GM21528 (cell line): ENCODE data around the gene MAN1A1.

Experiments used
- ATAC-seq: cut with Tn5 transposase; IDR thresholded peaks from one replicate; pipeline ENCODE4 v1.9.1; 2021; ENCODE audit warnings: mild to moderate bottlenecking, moderate library complexity; ENCODE audit not compliant: unreplicated experiment, low FRiP score

The MAN1A1 gene

DNA sequence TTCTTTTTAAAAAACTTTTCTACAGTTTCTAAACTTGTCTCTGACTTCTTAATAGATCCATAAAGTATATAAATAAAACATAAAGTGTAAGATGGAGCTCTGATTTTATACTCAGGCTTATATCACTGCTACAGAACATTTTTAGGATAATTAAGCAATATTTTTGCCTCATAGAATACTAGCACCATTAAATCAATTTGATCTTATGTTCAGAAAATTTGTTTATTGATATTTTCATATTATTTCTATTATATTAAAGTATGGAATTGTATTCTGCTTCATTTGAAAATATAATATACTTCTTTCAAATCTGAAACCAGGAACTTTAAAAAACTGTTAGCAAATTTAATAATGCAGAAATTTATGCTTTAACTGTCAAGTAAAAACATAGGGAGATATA lies 106.5 kb downstream of the MAN1A1 start:
- no peak for ATAC-seq

DNA sequence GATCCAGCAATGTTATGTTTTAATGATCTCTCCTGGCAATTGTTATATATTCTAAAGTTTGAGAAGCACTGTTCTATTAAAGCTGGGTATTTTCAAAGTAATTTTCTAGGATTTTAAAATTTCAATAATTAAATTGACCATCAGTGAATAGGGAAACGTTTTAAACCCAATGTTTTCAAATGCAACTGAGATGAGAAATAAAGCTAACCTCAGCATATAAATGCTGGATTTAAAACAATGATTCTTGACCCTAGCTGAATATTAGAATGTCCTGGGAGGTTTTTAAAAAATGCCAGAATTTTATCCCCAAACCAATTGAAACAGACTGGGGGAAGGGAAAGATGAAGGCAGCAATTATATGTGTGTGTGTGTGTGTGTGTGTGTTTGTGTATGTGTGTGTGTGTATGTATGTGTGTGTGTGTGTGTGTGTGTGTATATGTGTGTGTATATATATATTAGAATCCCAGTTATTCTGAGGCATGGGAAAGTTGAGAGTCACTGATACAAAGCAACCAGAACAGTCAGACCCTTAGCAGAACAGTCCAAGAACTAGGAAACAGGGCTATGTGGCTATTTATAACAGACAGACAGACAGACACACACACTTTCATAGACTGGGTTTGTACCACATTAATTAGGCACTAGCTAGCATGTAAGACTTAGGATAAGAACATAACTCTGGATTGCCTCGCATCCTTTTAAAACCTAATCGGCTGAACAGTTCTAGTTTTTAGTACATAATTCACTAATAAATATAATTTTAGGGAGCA lies 107.8 kb downstream of the MAN1A1 start:
- ATAC-seq, result no peak

DNA sequence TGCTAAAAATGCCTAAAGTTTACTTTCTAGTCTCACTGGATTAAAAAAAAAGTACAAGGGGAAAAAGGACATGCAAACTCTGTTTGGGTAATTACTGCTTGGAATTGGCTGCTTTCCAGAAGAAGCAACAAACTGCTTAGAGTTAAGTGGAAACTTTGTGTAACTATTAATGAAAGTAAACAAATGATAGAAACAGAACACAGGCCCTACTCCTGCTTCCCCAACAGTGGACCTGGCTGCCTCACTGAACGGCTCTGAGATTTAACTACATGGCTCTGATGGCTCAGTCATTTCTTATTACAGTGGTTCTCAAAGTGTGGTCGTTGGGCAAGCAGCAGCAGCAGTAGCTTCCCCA lies 108.5 kb downstream of the MAN1A1 start:
- ATAC-seq, result no peak

DNA sequence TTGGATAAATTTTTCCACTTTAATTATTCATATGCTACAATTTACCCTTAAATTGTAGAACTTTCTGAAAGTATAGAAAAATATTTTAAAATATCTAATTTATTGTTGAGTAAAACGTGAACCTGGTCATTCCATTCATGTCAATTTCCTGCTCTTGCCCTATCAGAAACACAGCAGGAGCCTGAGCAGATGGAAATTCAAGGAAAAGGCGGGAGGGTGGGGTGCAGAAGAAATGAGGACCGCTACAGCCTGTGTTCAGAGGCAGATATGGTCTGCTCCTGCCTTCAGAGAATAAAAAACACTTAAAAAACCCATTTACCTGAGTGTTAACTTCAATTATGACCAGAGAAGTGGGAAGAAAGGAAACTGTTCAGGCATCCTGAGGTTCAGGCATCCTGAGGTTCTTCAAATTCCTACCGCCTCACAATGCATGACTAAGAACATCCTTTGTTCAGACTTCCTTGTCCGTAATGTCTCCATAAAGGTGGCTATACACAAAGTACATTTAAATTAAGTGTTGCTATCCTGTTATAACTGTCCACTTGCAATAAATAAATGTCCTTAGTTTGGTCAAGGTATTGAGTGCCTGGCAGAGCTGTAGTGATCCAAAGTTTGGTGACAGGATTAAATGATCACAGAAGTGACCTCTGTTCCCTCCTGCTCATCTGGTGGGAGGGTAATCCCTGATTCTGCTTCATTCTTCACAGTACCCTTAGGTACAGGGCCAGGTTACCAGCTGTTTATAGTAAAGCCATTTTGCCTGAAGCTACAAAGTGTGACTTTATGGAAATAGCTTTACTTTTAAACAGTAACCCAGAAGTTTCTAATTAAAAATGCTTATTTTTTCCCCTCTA lies 109.1 kb downstream of the MAN1A1 start:
- ATAC-seq, result no peak

DNA sequence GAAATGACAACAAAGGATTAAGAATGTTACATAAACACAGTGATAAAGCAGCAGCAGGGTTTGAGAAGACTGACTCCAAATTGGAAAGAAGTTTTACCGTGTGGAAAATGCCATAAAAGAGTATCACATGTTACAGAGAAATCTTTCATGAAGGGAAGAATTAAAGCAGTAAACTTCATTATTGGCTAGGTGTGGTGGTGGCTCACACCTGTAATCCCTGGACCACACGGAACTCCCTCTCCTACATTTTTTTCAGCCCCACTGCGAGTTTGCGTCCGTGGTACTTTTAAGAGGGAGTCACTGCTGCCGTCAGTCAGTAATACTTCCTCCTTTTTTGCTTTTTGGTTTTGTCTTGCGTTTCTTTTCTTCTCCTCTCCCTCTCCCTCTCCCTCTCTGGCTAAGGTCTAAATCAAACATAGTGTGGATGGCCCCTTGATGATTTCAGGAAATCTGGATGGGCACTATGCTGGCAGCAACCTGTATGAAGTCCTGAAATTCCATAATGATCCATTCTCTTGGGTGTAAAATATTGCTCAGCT lies 112.3 kb downstream of the MAN1A1 start:
- no peak for ATAC-seq

DNA sequence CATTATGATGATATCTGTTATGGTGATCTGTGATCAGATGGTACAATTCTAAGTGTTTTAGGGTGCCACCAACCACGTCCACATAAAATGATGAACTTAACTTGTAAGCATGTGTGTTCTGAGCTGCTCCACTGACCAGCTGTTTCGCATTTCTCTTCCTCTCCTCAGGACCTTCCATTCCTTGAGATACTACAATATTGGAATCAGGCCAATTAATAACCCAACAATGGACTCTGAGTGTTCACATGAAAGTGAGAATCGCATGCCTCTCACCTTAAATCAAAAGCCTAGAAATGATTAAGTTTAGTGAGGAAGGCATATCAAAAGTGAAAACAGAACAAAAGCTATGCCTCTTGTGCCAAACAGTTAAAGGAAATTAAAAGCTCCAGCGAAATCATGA lies 114.6 kb downstream of the MAN1A1 start:
- no peak for ATAC-seq

DNA sequence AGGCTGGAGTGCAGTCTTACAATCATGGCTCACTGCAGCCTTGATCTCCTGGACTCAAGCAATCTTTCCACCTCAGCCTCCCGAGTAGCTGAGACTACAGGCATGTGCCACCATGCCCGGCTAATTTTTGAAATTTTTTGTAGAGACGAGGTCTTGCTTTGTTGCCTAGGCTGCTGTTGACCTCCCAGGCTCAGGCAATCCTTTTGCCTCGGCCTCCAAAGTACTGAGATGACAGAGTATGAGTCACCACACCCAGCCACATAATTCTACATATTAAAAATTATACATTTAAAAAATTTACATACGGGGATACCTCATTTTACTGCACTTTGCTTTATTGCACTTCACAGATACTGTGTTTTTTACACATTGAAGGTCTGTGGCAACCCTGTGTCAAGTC lies 115.1 kb downstream of the MAN1A1 start:
- ATAC-seq, result no peak

DNA sequence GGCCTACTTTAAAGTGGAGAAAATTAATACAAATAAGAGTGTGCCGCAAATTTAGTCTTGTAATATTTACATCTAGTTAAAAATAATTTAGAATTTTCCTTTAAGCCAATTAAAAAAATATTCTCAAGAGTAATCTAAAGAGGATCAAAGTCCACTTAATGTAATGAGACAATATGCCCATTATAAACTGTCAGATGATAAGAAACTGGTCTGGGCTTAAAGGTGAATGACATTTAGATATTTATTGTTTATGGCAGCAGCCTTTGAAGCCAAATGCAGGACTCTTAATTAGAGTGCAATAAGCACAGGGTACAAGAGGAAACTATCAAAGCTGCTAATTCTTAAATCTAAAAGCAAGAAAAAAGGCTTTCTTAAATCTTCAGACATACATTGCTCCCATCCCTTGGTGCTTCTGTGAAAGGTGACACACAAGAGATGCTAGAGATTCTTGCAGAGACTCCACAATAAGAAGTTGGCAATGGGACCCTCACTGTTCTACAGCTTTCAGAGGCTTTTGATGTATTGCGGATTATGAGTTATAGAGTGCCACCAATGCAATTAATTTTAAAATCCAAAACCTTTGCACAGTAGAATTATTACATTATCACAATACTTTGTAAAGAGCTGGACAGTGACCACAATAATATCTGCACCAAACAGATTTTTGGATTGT lies 116.1 kb downstream of the MAN1A1 start:
- no peak for ATAC-seq

DNA sequence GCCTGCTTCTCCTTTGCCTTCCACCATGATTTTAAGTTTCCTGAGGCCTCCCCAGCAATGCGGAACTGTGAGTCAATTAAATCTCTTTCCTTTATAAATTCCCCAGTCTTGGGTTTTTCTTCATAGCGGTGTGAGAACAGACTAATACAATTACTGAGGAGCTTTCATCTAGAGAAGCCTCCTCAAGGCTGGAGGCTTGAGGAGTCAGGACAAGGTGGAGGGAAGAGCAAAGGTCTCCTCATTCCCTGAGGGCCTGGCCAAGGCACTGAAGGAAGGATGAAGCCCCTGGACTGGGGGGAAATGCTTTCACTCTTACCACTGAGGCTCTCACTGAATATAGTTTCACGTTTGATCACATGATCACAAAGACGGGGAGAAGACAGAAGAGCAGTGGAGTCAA lies 118.2 kb downstream of the MAN1A1 start:
- ATAC-seq, result no peak

DNA sequence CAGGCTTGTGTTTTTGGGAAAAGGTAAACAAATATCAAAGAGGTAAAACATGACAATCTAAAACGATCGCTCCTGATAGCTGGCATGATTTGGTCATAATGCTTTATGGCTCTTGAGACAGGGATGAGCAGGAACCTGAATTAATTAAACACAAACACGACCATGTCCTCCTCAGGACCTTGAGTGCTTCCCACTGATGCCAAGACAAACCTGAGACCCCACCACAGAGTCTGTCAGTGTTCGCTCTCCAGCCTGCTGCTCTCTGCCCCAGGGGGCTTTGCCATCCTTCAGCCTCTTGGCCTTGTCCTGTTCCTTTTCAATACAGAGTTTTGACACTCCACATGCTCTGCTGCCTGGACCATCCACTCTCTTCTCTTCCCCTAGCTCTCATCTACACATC lies 119.4 kb downstream of the MAN1A1 start:
- ATAC-seq, result no peak

DNA sequence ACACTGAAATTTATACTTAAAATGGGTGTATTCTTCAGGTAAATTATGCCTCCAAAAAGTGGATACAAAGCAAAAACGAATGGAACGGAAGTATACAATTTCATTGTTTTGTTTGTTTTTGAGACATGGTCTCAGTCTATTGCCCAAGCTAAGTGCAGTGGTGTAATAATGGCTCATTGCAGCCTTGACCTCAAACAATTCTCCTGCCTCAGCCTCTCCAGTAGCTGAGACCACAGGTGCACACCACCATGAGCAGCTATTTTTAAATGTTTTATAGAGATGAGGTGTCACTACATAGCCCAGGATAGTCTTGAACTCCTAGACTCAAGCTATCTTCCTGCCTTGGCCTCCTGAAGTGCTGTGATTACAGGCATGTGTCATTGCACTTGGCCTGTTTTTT lies 122.2 kb downstream of the MAN1A1 start:
- ATAC-seq, result no peak

DNA sequence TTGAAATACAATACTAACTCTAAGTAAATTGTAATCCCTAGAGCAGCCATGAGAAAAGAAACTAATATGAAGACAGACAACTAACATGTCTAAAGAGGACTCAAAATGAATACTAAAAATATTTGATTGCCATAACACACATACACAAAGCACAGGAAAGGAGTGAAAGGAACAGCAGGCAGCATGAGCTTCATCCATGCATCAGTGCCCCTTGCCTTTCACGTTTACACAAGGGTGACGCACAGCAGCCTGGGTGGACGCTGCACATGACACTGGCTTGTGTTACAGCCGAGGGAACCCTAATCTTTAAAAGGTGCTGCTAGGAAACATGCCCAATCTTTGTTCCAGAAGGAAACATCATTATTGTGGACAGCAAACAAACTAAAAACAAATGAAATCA lies 123.5 kb downstream of the MAN1A1 start:
- ATAC-seq, result no peak

DNA sequence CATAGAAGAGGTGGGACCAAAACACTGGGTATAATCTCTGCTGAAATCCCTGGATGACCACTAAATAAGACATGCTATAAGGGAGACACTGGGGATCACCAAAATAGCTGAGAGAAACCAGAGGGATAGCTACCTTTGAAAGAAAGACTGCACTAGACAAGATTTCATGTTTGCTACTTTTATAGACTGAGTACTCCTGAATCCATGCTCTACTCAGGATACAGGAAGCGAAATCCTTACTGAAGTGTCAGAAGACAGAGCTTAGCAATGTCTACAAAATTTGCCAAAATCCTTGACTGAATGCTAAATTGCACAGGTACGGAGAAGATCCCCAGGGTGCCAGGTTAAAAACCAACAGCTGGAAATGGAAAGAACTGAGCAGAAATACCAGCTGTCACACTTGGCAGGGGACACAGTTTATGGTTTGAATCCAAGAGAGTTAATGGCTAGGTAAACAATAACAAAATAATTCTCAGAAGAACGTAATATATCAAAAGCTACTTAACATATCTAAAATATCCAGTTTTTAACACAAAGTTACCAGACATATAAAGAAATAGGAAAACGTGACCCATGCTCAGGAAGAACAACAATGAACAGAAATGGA lies 125.4 kb downstream of the MAN1A1 start:
- ATAC-seq, result no peak

DNA sequence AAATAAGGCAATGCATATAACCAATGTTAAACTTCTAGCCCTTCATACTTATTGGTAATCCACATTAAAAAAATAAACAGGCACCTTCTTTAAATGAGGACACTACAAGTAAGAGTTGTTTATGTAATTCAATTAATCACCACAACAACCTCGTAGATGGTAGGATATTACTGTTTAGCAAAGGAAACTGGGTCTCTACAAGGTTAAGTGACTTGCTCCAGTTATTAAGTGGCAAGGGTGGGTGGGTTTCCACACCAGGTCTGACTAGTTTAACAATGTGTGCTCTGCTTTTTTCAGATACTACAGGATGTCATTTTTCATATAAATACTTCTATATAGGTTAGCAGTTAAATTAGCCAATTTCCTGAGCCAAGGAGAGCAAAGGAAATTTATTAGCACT lies 129.1 kb downstream of the MAN1A1 start:
- ATAC-seq, result no peak

DNA sequence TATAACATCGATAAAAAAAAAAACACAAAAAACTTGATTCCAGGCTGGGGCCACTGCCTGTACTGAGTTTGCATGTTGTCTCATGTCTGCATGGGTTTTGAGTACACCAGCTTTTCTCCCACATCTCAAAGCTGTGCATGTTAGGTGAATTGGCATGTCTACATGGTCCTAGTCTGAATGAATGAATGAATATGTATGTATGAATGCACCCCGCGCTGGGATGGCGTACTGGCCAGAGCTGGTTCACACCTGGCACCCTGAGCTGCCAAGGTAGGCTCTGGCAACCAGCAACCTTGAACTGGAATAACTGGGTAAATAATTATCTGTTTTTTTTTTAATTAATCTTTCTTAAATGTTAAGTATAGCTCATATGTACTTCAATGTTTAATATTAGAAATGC lies 131.0 kb downstream of the MAN1A1 start:
- ATAC-seq, result no peak

DNA sequence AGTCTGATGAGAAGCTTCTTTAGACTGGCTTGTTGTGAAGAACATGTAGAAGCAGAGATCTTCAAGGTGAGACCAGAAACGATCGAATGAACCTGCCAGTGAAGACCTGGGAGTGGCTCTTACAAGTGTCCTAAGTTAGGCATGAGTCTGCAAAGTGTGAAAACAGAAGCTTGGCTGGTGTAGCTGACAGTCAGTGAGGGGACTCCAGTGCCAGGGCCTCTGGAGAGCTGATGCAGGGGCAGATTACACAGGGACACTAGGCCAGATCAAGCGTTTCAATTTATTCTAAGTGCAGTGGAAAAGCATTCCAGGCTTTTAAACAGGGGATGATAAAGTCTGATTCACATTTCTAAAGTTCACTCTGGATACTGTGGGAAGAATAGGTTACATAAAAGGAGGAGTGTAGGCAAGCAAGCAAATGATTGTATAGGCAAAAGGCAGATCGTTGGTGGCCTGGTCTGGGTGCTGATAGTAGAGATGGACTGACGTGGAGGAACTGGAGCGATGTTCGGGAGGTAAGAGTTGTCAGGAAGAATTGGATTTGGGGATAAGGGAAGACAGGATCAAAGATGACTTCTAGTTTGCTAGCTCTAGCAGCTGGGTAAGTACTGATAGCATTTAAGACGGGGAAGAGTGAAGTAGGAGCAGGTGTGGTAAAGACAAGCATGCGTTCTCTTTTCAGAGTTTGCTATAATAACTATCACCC lies 133.5 kb downstream of the MAN1A1 start:
- ATAC-seq, result no peak

DNA sequence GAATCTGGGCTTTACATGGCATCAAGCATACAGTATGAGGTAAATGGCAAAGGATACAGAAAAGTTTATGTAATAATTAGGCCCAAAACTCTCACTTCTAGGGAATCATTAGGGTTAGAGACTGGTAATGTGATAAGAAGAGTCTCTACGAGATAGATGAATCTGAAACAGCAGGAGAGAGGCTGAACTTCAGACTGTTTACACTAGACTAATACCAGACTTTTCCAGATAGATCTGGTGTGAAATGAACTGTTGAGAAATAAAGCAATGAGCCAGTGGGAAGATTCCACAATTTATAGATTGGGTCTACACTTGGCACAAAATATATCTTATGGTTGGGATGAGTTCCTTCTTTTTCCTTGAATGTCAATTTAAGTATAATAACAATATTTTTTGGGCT lies 134.3 kb downstream of the MAN1A1 start:
- ATAC-seq, result no peak

DNA sequence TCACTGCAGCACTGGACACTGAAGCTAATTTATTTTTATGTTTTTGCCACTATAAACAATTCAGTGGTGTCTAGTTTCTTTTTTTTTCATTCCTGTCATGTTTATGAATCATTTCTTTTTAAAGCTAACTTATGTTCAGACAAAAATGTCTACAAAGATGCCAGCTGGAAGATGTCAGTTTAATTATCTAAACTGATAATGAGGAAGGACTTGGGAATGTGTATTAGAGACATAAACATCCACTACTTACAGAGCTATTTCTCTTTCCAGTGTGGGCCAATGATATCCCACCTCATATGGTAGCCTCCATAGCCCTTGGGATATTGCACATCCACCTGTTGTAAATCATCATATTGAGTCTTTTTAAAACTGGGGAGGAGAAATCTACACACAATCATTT lies 139.0 kb downstream of the MAN1A1 start:
- no peak for ATAC-seq

DNA sequence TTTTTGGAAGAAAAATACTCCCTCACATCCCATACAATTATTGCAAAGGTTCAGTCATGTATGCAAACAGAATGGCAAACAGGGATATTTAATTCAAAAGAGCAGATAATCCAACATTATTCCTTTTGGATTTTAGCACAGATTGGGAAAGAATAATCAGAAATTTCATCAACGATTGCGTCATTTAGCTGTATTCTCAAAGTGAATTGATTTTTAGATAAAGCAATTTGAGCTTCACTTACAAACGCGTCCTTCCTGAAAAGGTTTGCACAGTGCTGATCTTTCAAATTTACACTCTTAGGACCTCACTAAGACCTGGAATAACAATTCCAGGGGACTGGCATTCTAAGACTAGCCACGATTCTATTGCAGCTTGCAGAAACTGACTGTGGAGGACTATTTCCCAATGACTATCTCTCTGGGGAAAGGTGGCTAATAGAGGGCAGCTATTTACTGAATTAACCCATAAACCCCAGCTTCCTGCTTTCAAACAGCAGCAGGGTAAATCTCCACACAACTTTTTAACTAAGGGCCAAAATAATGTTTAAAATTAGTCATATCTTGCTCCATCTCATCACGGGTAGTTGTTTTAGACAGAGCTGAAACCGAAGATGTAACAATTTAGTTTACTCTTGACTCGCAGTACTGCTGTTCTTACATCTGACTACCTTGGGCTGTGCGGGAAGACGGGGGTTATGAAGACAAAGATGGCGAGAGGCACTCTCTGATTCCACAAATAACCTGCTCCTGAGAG lies 139.9 kb downstream of the MAN1A1 start:
- ATAC-seq, result no peak
